OCI-LY1 (cell line): ENCODE measurements around the gene ST14.

Source experiments
- EZH2 ChIP-seq: fragments of 200-600 bp; sonication (generic), shearing (Covaris generic); IDR thresholded peaks from 2 replicates; pipeline ENCODE4 v1.8.0; 2017; ENCODE audit warnings: borderline replicate concordance, mixed run types, mild to moderate bottlenecking, antibody characterized with exemption, low read length, moderate library complexity, mixed read lengths
- TF ChIP-seq, protein P1 (sequence below): fragments of 200-600 bp; sonication (generic), shearing (Covaris generic); IDR thresholded peaks from 2 replicates; pipeline ENCODE4 v1.5.1; 2017; ENCODE audit warnings: mild to moderate bottlenecking, antibody characterized with exemption, low read length, moderate library complexity, mixed read lengths

GRCh38 chr11:130213979-130214281 lies 54.3 kb downstream of the ST14 start:
- TF ChIP-seq, protein P1, sequence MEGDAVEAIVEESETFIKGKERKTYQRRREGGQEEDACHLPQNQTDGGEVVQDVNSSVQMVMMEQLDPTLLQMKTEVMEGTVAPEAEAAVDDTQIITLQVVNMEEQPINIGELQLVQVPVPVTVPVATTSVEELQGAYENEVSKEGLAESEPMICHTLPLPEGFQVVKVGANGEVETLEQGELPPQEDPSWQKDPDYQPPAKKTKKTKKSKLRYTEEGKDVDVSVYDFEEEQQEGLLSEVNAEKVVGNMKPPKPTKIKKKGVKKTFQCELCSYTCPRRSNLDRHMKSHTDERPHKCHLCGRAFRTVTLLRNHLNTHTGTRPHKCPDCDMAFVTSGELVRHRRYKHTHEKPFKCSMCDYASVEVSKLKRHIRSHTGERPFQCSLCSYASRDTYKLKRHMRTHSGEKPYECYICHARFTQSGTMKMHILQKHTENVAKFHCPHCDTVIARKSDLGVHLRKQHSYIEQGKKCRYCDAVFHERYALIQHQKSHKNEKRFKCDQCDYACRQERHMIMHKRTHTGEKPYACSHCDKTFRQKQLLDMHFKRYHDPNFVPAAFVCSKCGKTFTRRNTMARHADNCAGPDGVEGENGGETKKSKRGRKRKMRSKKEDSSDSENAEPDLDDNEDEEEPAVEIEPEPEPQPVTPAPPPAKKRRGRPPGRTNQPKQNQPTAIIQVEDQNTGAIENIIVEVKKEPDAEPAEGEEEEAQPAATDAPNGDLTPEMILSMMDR: no peak
- TF ChIP-seq EZH2: no peak
